CD4-positive, alpha-beta T cell treated with Interleukin-2 at 100 ng/mL for 4 hours (primary cell): Measurements from ENCODE around the gene CELSR1.

ENCODE experiments used
- DNase-seq: peaks from one replicate; pipeline ENCODE4 v3.0.0-alpha.2; 2020; ENCODE audit warnings: low spot score

The CELSR1 gene

DNA sequence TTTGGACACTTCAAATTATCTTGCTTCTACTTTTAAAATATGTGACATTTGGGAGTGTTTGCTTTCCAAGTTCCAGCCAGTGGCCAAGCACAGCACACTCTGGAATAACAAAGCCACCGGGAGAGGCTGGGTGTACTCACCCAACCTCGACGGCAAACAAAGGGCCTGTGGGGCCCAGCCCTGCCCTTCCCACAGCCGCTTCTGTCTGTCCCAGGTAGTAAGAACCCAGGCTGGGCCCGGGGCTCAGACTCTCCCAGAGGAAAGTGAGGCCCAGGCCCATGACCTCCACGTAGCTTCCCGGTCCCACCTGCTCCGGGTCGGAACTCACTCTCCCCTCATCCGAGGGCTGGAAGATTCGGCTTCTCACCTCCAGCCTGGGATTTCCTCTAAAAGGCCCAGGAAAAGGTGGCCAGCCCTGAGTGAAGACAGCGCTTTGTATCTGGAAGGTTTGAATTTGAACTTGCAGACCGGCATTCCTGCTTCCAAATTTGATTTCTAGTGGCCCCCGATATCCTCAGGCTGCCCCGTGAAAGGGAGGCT is 93.5 kb downstream of the CELSR1 start:
- DNase-seq, result no peak

DNA sequence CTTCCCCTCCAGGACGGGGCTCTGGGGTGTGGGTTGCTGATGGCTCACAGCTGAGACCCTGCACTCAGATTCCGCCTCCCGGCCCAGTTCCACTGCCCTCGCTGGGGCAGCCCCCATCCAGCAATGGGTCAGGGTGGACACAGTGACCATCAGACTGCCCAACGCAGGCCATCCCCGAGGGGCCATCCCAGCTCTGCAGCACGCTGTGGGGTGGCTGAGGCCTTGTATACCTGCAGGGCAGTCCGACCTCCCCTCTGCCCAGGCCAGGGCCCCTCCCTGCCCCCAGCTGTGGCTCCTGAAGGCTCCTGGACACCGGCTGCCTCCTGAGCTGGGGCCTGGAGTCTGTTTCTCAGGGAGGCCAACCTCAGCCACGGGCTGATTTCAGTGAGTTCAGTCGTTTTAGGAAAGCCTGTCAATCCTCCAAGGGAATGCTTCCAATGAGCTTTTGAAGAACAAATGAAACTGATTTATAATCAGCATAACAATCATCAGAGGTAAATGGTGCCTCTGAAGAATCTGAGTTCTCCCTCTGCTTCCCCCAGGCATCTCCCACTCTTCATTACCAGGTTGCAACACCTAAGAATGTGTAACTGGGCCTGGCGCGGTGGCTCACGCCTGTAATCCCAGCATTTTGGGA is 95.1 kb downstream of the CELSR1 start:
- no peak for DNase-seq

DNA sequence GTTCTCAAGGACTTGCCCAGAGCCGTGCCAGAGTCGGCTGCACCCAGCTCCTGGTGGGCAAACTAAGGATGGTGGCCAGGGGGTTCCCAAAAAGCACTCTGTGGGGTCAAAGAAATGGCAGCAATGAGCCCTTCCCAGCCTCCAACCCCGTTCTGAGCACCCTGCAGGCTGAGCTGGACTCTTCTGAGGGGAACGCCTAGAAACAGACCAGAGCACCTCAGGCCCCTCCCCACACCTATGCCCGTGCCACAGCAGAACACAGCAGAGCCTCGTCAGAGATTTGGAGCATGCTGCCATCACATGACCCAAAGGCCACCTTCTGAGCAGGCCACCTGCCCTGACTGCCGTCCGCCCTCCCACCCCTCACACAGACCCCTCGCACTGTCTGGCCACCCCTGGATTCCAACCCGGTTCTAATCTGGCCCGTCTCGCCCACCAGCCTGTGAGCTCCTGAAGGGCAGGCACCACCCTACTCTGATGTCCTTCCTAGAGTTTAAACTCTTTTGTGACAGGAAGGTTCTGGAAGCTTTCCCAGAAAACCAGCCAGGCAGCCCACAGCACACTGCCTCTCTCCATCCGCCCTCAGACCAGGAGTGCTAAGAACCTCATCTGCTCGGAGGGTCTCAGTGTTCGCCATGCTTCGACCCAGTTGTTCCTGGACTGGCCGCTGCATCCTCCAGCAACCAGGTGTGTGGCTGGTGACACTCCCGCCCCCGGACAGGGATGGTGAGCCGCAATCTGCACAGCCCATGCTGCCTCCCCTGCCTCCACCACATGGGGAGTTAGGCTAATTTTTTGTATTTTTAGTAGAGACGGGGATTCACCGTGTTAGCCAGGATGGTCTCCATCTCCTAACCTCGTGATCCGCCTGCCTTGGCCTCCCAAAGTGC is 97.6 kb downstream of the CELSR1 start:
- DNase-seq, result no peak

DNA sequence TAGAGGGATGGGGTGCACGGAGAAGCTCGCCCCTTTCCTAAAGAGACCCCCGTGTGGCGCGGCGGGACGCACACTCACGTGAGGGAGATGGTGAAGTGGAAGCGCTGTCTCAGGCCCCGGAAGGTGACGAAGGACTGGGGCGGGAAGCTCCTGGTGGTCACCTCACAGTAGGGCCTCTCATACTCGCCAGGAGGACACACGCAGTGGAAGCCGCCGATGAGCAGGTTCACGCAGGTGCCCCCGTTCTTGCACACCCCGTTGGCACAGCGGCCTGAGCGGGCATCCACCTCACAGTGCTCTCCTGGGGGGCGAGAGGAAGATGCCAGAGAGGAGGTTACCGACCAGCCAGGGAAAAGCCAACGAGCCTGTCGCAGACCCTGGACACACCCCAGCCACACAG is 98.3 kb downstream of the CELSR1 start:
- DNase-seq, result no peak

DNA sequence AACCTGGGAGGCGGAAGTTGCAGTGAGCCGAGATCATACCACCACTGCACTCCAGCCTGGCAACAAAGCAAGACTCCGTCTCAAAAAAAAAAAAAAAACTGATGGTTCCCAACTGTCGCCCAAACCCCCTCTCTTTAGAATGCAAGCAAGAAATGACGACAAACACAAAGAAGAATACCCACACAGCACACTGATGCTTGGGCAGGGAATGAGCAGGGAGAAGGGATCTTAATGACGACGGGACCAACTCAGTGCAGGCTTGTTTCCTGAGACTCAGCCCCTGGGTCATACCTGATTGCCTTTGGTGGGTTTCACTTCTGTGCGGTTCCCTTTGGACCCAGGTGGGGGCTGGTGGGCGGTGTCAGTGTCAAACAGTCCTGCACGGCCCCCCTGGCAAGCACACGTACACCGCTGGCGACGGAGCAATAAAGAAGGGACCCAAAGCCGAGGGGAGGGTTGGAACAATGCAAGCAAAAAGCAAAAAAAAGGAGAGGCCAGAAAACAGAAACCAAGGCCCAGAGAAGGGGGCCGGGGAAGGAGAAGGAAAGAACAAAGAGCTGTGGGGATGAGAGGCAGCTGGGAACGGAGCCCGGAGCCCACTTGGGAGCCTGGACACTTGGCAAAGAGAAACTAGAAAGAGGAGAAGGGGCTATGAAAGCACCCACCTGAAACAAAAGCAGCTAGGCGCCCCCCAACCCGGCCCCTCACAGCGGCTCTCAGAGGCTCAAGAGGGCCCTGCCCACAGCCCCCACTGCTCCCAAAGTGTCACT is 99.6 kb downstream of the CELSR1 start:
- no peak for DNase-seq

DNA sequence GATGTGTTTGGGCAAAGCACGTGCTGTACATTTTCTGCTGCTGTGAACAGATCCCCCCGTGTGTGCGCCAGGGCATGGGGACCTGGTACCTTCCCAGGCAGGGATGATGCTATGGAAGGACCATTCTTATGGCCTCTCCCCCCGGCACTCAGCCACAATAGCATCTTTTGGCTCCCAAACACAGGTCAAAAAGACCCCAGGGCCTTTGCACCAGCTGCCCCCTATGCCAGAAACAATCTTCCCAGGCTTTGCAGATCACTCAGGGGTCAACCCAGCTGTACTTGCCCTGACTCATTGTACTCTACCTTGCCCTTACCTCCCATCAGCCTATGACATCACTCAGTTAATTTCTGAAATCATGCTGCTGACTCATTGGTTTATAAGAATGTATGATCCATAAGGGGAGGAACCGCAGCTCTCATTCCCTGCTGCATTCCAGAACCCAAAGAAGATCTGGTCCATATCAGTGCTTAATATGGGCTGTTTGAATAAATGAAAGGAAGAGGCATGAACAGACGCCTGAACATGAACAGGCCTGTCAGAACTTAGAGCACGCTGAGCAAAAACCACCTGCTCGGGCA is 100.7 kb downstream of the CELSR1 start:
- no peak for DNase-seq

DNA sequence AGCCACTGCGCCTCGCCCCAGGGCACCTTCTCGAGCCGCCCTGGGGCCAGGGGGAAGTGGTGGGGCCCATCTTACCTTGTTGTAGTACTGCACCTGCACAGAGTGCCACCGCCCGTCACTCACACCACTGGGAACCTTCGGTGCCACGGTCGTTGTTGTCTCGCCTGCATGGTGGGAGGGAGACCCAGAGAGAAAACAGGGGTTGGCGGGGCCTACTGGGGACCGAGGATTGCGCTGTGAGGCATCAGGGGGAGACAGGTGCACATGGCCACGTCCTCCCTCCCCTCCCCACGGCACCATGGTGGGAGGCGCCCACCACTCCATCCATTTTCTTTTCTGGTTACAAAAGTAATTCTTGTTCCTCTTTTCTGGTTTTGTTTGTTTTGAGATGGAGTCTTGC is 104.1 kb downstream of the CELSR1 start:
- no peak for DNase-seq

DNA sequence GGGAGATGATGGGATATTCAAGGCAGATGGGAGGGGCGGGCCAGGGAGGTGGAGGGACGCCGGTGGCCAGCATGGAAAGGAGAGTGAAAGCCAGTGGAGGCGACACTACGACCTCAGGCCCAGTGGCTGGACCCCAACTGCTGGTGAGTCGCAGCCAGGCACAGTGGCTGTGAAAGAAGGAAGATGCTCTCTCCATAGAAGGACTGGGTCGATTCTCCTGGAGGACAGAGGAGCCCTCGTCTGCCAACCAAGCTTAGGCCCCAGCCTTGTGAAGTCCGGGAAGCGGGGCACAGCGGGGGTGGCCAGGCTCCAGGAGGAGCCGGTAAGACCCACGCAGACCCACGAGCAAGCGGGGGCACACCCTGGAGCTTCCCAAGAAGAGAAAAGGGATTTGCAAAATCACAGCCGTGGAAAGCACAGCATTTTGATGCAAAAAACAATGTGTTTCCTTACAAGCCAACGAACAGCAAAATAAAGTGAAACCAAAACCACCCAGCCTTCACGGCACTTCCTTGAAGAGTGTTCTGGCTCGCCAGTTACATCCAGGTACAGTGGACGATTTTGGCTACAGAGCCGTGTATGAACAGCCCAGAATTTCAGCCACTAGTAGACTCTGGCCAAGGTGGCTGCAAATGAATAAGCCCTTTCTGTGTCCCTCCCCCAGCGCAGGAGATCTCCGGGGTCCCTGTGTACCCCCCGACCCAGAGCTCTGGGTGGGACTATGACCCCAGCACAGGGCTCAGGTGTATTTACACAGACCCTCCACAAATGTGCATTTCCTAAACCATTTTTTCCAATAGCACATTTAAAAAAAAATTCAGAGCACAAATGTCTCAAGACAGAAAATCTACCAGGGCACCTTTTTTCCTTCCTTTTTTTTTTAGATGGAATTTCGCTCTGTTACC is 105.0 kb downstream of the CELSR1 start:
- peak; percentile 40 for DNase-seq

DNA sequence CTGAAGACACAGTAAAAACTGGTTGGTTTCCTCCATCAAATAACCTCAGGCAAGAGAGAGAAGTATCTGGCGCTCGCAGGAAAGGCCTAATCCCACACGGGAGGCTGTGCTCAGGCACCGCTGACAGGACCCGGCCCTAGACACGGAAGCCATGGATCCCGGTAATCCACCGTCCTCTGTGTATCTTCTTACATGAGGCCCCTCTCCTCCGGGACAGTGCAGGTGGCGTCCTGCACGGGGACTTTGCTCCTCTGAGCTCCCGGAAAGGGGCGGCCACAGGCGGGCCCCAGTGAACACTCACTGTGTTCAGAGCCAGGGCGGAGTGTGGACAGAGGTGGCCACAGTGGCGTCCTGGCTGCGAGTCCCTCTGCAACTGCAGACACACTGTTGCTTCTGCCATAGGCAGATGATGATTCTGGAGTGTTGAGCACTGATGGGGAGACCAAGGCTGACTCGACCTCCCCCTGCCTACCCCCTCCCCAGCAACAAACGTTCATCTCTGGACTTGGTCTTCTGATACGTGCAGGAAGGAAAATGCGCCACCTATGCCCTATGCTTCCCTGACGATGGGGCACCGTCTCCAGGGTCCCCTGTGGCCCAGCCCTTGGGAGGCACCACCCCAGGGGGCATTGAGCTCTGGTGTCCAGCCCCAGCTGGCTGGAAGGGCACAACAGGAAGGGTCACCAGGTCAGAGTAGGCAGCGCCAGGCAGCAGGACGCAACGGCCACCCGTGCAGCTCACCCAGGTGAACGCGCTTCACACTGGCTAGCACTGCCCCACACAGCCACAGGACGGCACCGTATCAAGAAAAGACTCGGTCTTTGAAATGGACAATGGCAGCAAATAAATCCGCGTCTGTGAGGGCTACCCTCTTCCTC is 106.2 kb downstream of the CELSR1 start:
- DNase-seq, result no peak

DNA sequence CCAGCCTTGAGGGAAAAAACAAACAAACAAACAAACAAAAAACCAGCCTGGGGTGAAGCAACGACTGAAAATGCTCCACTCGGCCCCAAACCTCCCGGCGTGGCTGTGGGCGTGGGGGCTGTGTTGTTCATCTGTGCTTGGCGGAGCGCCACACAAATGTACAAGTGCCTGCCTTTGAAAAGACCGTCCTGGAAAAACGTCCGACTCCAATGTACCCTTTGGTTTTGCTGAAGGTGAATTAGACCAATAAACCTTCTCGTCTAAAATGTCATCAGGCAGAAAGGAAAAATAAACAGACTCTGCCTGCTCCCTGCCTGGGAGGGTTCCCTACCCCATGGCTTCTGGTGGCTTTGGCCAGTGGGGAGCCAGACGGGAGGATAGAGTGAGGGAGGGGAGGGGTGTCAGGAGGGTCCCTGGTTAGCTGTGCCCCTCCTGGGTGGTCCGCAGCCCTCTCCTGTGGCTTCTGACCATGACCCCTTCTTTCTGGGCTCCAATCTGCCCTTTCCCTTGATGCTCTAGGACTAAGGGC is 108.0 kb downstream of the CELSR1 start:
- no peak for DNase-seq

DNA sequence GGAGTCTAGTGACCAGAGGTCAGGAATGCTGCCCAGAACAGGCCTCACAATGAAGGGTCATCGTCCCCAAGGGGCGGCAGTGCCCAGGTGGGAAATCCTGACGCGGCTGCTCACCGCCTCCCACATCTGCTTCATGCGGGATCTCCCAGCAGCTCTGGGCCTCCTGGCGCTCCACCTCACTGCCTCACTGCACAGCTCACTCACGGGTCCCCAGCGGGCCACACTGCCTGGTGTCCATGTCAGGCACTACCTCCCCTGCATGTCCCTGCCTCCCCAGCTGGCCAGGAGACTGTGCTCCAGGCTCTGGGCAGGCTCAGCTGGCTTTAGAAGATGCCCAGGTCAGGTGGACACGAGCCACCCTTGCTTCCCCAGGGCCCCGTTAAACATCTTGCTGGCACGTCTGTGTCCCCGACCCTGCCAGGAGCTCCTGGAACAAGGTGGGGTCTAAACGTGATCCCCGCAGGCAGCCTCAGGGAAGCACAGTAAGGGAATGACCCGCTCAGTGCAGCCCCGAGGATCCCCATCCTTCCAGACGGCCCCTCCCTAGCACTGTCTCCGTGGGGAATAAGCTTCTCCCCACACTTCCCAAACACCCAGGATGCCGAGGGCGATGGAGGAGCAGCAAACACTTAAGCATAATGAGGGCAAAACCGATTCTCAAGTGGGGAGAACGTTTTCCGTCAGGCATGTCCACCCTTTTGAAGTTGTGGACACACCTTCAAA is 108.7 kb downstream of the CELSR1 start:
- DNase-seq, result no peak

DNA sequence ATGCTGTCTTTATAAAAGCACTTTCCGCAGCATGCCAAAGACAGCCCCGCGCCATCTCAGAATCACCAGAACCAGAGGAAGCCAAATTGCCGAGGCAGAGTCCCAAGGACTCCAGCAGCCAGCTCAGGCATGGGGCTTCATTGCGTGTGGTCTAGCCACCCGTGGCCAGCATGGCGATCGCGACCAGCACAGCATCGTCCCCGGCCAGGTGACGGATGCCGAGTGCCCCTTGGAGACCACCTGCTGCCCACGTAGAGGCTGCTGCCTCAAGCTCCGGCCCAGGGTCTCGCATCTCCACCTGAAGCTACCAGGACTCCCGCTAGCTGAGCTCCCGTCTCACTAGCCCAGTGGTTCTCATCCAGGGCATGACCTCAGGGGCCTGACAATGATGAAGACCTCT is 109.2 kb downstream of the CELSR1 start:
- no peak for DNase-seq

DNA sequence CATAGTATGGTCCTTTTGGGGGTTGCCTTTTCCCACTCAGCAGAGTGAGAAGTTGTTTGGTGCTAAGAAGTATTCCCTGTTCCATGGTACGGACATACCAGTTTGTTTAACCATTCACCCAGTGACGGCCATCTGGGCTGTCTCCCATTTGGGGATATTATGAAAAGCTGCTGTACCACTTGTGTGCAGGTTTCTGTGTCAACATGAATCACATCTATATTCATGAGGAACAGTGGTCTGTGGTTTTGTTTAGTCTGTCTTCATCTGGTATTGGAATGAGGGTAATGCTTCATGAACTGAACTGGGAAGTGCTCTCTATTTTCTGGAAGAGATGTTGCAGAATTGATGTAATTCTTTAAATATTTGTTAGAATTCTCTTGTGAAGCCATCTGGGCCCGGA is 112.4 kb downstream of the CELSR1 start:
- no peak for DNase-seq

DNA sequence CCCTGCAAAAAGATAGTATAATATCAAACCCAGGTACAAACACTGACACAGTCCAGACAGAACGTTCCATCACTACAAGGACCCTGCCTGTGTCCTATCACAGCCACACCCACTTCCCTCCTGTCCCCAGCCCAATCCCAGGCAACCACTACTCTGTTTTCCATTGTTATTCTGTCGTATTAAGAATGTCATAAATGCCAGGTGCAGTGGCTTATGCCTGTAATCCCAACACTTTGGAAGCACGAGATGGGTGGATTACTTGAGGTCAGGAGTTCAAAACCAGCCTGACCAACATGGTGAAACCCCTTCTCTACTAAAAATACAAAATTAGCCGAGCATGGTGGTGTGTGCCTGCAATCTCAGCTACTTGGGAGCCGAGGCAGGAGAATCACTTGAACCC is 112.9 kb downstream of the CELSR1 start:
- no peak for DNase-seq

DNA sequence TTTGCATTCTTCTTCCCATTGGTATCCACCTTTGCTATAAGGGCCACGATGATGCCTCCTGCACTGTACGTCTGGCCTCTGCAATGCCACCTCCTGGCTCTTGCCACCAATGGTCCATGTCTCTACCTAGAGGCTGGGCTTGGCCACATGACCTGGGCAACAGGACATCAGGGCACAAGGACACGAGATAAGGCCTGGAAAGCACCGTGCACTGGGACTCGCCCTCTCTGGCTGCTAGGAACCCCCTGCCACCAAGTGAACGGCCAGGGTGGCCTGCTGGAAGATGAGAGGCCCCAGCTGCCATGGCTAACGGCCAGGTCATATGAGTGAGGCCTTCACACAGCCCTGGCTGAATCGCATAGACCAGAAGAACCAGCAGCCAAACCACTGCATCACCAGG is 114.5 kb downstream of the CELSR1 start:
- no peak for DNase-seq

DNA sequence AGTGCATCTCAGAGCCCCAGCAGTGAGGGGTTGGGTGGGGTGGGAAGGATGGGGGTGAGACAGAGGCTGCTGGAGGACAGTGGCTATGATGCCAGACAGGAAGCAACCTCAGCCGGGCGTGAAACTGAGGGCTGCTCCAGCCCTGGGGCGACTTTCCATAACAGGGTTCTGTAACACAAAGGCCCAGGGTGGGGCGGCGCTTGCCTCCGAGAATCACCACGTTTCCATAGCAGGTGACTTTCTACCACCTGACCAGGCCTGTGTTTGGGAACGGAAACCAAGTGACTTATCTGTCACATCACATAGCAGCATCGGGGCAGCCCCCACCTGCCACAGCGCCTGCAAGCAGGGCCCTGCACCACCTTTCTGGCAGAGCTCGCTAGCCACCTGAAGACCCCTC is 116.2 kb downstream of the CELSR1 start:
- DNase-seq, result peak; percentile 26

DNA sequence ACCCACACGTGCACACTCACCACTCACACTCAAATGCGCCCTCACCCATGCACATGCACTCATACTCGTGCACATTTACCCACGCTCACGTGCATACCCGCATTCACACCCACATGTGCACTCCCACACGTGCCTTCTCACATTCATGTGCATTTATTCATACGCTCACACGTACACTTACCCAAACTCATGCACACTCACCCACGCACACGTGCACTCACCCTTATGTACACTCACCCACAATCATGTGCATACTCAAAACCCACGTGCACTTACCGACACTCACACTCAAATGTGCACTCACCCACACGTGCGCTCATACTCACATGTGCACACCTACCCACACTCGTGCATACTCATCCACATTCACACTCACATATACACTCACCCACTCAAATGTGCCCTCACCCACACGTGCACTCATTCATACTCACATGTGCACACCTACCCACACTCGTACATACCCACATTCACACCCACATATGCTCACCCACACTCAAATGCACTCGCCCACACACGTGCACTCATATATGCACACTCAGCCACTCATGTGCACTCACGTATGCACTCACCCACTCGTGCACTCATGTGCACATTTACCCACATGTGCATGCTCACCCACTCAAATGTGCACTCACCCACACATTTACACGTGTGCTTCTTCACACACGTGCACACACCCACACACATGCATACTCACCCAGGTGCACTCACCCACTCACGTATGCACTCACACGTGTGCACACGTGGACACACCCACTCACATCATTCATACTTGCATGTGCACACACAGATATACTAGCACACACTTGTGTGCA is 117.5 kb downstream of the CELSR1 start:
- DNase-seq, result no peak

DNA sequence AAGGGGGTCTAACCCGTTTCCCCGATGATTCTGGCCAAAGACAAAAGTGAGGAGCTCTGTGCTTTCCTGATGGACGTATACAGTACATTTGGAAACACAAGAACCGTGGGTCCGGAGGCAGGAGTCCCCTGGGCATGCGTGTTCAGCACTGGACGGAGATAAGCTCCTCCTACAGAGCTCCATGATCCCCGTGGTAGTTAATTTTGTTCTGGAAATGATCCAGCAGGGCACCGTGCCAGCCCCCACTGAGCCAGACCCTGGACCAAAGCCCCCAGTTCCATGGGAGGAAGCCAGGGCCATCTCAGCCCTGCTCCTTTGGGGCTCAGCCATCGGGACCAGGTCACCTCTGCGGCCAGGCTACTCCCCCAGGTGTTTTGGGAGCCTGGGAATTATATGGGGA is 118.6 kb downstream of the CELSR1 start:
- DNase-seq, result no peak
